Stimulated activated CD4-positive, alpha-beta T cell treated with anti-CD3 and anti-CD28 coated beads, Interleukin-15, amount 100 ng/mL, for 1 hour (primary cell): ENCODE results near the gene PCDH7.

Experiments used
- DNase-seq, 2 donors: peaks; one replicate each; pipeline ENCODE4 v3.0.0-alpha.2; 2020; ENCODE audit warnings: low read depth in 1 of 2, low spot score in 1 of 2

PCDH7 gene, protein sequence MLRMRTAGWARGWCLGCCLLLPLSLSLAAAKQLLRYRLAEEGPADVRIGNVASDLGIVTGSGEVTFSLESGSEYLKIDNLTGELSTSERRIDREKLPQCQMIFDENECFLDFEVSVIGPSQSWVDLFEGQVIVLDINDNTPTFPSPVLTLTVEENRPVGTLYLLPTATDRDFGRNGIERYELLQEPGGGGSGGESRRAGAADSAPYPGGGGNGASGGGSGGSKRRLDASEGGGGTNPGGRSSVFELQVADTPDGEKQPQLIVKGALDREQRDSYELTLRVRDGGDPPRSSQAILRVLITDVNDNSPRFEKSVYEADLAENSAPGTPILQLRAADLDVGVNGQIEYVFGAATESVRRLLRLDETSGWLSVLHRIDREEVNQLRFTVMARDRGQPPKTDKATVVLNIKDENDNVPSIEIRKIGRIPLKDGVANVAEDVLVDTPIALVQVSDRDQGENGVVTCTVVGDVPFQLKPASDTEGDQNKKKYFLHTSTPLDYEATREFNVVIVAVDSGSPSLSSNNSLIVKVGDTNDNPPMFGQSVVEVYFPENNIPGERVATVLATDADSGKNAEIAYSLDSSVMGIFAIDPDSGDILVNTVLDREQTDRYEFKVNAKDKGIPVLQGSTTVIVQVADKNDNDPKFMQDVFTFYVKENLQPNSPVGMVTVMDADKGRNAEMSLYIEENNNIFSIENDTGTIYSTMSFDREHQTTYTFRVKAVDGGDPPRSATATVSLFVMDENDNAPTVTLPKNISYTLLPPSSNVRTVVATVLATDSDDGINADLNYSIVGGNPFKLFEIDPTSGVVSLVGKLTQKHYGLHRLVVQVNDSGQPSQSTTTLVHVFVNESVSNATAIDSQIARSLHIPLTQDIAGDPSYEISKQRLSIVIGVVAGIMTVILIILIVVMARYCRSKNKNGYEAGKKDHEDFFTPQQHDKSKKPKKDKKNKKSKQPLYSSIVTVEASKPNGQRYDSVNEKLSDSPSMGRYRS (N-terminal part only)

DNA sequence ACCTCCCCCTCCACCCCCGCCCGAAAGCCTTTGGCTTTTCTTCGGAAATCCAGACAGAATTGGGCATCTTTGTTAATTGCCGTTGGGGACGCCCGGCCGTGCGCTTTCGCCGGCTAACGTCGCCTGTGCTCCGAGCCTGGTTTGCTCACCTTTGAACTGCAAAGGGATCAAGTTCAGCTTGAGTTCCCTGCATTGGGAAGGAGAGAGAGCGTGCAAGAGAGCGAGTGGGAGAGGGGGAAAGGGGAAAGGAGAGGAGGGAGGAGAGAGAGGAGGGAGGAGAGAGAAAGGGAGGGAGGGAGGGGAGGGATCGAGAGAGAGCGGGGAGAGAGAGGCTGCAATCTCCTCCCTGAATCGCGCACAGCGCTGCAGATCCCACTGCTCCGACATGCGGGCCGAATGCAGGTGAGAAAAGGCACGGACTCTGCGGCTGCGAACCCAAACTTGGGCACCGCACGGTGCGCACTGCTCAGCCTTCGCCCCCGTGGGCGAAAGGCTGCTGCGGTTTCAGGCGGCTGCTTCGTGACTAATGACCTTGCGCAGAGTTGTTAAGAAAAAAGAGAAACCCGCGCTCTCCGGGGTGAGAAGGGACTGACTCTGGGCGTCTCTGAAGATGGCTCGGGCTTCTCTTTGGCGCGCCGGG is at the start of gene PCDH7:
Gene PCDH7, plus strand, starts transcription at position 349 of the 640 bp plus-strand sequence. CDS start 1,054 bp downstream, outside the sequence.
- no peak for DNase-seq

DNA sequence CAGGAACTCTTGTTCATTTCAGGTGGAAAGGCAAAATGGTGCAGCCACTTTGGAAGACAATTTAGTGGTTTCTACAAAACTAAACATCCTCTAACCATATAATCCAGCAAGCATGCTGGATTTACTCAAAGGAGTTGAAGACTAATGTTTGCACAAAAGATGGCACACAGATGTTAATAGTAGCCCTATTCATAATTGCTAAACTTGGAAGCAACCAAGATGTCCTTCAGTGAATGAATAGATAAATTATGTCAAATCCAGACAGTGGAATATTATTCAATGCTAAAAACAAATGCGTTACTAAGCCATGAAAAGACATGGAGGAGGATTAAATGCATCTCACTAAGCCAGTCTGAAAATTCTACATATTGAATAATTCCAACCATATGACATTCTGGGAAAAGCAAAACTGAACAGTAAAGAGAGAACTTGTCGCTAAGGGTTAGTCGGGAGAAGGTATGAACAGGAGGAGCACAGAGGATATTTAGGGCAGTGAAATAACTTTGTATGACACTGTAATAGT is 48.2 kb upstream of the PCDH7 start:
- no peak for DNase-seq

DNA sequence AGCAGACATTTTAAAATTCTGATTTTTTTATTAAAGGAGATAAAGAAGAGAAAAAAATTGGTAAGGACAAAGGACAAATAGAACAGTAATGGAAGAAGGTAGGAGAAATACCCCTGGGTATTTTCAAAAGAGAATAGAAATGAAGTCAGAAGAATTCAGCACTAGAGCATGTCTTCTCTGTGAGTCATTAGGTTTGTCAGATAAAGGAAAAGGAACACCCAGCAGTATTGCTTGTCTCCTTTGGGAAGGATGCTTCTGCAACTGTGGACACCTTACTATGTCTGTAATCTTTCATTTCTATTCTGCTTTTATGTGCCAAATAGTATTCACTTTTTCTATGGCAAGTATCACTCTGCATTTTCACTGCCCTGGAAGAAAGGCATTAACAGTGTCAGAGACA is 24.0 kb upstream of the PCDH7 start:
- no peak for DNase-seq

DNA sequence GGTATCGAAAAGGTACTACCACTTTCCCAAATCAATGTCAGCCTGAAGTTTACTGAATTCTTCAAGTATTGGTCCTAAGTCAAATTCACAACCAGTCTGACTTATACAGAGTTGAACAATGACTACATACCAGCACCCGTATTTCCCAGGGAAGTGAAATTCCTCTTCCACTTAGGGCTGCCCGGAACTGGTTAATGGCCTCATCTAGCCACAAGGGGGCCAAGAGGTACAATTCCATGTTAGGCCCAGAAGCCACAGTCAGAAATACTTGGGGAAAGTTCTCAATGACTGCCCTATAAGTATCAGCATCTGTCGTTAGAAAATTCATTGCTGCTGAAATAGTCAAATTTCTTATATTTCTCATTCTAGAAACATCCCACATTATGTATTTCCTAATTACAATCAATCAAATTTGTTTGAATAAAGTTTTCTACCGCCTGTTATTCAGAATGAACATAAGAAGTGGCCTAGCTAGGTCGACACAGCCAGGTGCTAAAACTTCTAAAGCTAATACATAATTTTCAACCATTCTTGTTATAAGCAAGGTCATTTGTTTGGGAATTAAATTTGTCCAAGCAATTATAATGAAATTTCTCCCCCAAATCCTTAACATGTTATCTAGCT is 5.6 kb upstream of the PCDH7 start:
- DNase-seq = no peak

DNA sequence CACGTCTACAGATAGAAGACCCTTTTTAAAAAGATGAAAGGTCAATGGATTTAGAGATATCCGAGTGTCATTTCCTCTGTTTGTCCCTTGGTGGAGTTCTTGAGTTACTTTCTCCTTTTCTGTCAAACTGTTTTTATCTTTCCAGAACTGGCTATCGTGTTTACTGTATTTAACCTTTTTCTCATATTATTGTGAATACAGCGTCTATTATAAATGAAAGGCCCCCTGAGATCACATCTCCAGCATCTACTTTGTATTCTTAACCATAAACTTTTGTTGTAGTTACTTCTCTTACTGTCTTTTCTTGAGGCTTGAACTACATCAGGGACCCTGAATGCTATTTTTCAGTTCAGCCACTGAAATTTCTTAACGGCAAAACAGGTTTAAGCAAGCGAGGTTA is 4.0 kb upstream of the PCDH7 start:
- DNase-seq = no peak

DNA sequence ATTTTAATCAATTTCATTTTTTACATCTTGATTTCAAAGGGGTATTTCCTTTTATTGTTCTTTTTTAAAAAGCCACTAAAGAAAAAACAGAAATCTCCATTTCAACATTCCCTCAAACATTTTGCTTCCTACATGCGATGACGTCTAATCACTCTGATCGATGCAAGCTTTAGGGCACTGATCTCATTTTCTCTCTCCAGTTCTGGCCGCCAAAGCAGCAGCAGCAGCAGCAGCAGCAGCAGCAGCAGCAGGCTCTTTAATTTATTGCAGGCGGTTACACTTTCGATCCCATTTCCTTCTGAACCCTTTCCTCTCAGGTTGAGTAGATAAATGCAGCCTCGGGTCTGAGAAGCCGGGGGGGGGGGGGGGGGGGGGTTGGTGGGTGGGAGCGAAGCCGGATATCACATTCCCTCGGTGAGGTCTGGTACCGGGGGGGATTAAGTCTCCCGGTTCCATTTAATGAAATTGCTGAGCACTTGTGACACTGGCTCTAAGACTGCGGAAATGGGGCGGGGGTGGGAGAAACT is 3.4 kb upstream of the PCDH7 start:
- DNase-seq = no peak

DNA sequence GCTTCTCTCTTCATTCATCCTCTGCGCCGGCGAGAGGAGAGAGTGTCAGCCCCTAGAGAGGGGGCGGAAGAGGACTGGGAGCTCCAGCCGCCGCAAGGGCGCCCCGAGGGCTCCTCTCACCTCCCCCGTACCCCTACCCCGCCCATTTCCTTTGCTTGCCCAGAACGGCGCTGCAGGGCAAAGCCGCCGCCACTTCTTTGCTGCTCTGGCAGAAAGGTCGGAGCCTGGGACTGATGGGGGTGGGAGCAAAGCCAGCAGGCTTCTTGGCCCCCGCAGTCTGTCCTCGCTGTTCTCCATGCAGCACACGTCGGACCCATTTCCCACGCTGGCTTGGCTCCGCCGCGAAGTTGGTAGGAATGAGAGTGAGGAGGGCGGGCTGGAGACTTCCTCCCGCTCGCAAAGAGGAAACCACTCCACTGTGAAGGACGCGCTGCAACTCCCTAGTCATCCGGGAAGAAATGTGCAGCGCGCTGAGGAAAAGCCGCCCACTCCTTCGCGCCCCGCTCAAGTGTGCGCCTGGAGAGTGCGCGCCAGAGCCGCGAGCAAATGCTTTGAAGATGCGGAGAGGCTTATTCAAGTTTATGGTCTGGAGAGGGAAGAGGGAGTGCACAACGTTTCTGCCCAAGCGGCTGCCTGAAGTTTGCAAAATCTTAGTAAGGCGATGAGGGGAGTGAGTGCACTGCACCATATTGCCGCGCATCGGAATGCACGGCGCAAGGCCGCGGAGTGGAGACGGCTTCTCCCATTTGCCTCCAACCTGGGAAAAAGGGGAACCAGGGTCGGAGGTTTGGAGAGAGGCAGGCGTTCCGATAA is 2.8 kb upstream of the PCDH7 start:
- DNase-seq = no peak

DNA sequence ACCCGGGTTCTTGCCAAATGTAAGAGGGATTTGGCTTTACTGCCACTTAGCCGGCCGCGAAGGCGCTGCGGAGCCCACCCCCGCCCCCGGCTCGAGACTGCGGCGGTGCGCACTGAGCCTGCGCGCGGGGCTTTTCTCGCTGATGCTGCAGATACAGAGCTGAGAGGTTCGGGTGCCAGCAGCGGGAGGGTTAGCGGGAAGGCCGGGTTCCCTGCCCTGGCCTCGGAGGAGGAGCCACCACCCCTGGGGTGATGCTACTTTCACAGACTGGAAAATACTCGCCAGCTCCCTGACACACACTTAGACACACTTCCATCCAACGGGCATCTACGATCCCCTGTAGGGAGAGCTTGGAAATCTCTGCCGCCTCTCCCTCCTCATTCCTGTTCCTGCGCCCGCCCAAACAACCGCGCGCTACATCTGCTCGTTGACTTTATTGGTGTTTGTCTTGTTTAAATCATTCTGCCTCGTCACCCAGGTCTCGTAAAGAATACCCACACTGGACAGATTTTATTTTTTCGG is 2.1 kb upstream of the PCDH7 start:
- no peak for DNase-seq

DNA sequence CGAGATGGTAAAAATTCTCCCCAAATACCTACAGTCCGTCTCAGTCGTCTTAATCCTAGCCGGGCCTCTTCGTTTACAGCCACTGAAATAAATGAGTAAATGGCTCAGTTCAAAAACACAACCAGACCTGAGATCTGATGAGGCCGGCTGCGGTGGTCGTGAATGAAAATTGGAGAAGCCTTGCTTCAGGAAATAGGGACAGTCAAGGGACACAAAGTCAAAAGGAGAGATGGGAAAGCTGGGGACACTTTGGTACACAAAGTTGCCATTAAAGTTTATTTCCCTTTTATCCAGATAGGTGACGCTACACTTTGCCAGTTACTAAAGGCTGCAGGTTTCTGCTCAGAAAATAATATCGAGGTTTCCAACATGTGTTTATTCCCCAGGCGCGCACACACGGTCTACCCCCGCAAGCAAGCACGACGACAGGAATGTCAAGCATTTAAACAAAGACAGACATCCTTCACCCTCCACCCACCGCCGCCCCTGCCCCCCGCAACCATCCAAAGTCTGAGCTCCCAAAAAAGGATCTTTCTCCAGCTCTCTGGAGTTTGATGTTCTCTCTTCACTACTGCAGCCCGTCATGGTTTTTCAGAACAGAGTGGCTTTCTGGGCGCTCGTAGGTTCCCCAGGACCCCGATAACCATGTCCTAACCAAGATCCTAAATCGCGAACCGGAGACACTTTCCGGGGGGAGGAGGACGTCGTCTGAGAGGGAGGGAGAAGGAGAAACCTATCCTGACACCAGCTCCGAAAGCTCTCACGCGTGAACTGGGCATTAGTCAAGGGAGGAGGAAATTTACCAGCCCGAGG is 1.3 kb upstream of the PCDH7 start:
- DNase-seq = no peak

DNA sequence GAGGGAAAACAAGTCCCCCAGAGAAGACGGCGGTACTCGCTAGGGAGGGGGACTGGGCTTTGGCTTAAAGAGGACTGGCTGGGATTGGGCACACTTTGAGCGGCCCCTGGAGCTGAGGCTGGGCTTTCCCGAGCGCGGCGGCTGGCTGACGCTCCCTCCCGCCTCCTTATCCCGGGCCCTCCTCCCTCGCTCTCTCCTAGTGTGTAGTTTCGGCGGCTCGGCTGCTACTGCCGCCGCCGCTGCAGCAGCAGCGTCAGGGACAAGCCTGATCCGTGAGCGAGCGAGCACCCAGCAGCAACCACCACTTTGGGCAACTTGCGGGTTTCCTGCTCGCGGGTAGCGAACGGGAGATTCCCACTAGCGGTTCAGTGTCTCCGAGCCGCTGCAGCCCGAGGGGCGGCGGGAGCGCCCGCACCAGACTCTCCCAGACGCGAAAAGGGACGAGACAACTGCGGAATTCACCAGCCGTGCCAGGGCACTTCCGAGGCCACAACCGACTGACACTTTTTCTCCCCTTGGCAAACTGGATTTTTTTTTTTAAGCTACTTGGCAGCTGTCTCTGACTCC is 632 bp upstream of the PCDH7 start:
- DNase-seq = no peak

DNA sequence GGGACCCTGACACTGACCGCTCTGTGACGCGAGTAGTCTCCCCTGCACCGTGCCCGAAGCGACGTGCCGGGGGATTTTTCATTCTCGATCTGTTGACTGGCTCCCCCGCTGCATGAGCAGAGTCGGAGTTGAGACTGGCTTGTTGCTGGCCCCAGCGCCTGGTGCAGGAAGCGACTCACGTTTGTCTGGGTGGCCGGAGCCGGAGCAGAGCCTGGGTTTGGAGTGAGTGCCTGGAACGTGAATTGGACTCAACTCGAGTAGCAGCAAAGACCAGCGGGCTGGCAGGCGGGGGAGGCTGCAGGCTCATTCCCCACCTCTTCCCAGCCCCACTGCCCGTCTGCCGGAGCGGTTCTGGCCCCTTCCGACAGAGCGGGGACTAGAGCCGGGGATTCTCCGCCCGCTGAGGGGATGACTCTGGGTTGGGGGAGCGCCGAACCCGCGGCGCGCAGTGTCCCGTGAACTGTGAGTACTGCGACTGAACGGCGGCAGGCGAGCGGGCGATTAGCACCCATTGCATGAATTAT is 554 bp downstream of the PCDH7 start:
- DNase-seq = no peak

DNA sequence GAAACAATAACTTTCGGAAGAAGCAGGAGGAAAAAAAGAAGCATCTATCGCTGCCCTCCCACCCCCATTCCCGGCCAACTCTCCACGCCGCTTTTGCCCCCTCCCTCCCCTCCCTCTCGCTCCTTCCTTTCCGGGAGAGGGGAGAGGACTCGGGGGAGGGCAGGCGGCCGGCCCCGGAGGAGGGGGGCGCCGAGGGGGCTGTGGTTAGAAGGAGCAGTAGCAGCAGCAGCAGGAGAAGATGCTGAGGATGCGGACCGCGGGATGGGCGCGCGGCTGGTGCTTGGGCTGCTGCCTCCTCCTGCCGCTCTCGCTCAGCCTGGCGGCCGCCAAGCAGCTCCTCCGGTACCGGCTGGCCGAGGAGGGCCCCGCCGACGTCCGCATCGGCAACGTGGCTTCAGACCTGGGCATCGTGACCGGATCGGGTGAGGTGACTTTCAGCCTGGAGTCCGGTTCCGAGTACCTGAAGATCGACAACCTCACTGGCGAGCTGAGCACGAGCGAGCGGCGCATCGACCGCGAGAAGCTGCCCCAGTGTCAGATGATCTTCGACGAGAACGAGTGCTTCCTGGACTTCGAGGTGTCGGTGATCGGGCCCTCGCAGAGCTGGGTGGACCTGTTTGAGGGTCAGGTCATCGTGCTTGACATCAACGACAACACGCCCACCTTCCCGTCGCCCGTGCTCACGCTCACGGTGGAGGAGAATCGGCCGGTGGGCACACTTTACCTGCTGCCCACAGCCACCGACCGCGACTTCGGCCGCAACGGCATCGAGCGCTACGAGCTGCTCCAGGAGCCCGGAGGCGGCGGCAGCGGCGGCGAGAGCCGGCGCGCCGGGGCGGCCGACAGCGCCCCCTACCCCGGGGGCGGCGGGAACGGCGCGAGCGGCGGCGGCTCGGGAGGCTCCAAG is 1.3 kb downstream of the PCDH7 start:
- DNase-seq = no peak

DNA sequence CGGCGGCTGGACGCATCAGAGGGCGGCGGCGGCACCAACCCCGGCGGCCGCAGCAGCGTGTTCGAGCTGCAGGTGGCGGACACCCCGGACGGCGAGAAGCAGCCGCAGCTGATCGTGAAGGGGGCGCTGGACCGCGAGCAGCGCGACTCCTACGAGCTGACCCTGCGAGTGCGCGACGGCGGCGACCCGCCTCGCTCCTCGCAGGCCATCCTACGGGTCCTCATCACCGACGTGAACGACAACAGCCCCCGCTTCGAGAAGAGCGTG is 1.9 kb downstream of the PCDH7 start:
- DNase-seq = no peak

DNA sequence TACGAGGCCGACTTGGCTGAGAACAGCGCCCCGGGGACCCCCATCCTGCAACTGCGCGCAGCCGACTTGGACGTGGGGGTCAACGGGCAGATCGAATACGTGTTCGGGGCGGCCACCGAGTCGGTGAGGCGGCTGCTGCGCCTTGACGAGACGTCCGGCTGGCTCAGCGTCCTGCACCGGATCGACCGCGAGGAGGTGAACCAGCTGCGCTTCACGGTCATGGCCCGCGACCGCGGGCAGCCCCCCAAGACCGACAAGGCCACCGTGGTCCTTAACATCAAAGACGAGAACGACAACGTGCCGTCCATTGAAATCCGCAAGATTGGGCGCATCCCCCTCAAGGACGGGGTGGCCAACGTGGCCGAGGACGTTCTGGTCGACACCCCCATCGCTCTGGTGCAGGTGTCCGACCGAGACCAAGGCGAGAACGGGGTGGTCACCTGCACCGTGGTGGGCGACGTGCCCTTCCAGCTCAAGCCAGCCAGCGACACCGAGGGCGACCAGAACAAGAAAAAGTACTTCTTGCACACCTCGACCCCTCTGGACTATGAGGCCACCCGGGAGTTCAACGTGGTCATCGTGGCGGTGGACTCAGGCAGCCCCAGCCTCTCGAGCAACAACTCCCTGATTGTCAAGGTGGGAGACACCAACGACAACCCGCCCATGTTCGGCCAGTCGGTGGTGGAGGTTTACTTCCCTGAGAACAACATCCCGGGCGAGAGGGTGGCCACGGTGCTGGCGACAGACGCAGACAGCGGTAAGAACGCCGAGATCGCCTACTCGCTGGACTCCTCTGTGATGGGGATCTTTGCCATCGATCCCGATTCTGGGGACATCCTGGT is 2.4 kb downstream of the PCDH7 start:
- no peak for DNase-seq

DNA sequence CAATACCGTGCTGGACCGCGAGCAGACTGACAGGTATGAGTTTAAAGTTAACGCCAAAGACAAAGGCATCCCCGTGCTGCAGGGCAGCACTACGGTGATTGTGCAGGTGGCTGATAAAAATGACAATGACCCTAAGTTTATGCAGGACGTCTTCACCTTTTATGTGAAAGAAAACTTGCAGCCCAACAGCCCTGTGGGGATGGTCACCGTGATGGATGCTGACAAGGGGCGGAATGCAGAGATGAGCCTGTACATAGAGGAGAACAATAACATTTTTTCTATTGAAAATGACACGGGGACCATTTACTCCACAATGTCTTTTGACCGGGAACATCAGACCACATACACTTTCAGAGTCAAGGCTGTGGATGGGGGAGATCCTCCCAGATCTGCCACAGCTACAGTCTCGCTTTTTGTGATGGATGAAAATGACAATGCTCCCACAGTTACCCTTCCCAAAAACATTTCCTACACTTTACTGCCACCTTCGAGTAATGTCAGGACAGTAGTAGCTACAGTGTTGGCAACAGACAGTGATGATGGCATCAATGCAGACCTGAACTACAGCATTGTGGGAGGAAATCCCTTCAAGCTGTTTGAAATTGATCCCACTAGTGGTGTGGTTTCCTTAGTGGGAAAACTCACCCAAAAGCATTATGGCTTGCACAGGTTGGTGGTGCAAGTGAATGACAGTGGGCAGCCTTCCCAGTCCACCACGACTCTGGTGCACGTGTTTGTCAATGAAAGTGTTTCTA is 3.2 kb downstream of the PCDH7 start:
- DNase-seq = no peak

DNA sequence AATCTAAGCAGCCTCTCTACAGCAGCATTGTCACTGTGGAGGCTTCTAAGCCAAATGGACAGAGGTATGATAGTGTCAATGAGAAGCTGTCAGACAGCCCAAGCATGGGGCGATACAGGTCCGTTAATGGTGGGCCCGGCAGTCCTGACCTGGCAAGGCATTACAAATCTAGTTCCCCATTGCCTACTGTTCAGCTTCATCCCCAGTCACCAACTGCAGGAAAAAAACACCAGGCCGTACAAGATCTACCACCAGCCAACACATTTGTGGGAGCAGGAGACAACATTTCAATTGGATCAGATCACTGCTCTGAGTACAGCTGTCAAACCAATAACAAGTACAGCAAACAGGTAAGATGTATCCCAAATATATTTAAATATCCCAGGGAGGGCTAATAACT is 4.1 kb downstream of the PCDH7 start:
- DNase-seq = no peak
